Astrocyte of the cerebellum (primary cell): ENCODE results near the gene TBC1D7.

Experiments used
- DNase-seq: peaks from one replicate; pipeline ENCODE4 v3.0.0-alpha.2; 2011; ENCODE audit warnings: low read depth
- H3K4me3 ChIP-seq: 2 replicates; pipeline ENCODE4 v1.5.1; 2011; ENCODE audit warnings: mild to moderate bottlenecking, low read depth, low read length, moderate library complexity
- in situ Hi-C: cut with HindIII; loops from 2 replicates; pipeline ENCODE4 v1.10.0; 2017; ENCODE audit warnings: low sequenced_read_pairs
- TF ChIP-seq, protein P1 (sequence below): IDR thresholded peaks from 2 replicates; pipeline ENCODE4 v1.5.1; 2012; ENCODE audit warnings: low read length, low read depth, moderate library complexity, mild to moderate bottlenecking; ENCODE audit errors: missing control alignments

Gene TBC1D7

GRCh38 chr6:13272131-13273046, 55.9 kb downstream of the TBC1D7 start:
- in situ Hi-C loops: no loop called here
- DNase-seq: no peak
- TF ChIP-seq, protein P1, sequence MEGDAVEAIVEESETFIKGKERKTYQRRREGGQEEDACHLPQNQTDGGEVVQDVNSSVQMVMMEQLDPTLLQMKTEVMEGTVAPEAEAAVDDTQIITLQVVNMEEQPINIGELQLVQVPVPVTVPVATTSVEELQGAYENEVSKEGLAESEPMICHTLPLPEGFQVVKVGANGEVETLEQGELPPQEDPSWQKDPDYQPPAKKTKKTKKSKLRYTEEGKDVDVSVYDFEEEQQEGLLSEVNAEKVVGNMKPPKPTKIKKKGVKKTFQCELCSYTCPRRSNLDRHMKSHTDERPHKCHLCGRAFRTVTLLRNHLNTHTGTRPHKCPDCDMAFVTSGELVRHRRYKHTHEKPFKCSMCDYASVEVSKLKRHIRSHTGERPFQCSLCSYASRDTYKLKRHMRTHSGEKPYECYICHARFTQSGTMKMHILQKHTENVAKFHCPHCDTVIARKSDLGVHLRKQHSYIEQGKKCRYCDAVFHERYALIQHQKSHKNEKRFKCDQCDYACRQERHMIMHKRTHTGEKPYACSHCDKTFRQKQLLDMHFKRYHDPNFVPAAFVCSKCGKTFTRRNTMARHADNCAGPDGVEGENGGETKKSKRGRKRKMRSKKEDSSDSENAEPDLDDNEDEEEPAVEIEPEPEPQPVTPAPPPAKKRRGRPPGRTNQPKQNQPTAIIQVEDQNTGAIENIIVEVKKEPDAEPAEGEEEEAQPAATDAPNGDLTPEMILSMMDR: no peak
- no peak overlapping the region for H3K4me3 ChIP-seq

DNA sequence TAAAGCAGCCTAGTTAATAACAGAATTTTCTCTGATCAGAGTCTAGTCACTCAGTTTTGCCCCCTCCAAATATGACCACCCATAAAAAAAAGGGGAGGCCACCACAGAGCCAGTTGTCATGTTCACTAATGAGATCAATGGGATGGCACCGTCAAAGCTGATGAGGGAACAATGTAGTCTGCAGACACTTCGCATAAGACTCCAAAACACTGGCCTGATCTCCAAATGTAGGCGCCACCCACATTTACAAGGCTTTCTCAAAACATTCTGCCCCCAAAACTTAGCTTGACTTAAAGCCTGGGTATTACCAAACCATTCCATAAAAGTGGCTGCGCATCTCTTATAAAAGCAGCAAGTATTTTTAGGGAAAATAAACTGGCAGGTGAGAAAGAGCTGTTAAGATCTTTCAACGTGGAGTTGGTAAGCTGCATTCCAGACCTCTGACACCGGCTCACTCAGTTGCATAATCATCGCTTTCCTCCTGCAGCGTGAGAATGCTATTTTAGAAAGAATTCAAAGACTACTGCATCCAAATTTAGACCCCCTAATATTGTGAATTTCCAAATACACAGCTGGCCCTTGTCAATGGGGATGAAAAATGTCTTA, 59.3 kb downstream of the TBC1D7 start:
- no peak overlapping the region for H3K4me3 ChIP-seq
- TF ChIP-seq, protein P1: no peak
- in situ Hi-C loops: no loop called here
- DNase-seq: peak; percentile 52

- in situ Hi-C loops: no loop called here
- no peak for DNase-seq
- TF ChIP-seq, protein P1: no peak
- H3K4me3 ChIP-seq: no peak overlapping the region
Observed at GRCh38 chr6:13267142-13267651, 61.1 kb downstream of the TBC1D7 start.

DNA sequence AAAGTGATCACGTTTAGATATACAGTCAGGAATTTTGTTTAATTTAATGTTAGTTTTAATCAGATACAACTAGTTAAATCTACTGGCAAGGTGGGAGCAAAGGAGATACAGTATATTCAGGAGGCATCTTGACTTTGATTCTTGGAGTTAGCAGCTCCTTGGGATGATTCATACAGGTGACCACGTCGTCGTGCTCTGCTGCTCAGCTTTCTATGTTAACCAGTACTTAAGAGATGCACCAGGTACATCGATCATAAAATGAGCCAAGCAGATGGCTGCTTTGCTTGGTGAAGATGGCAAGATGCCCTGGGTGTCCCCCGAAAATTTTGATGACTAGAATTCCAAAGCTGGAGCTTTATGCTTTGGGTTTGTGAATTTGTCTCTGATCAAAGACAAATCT, 64.7 kb downstream of the TBC1D7 start:
- DNase-seq: no peak
- no peak overlapping the region for H3K4me3 ChIP-seq
- TF ChIP-seq, protein P1: no peak
- in situ Hi-C loops: no loop called here

- in situ Hi-C loops: no loop called here
- H3K4me3 ChIP-seq: no peak overlapping the region
- no peak for DNase-seq
- TF ChIP-seq, protein P1: no peak
Observed at GRCh38 chr6:13262302-13263230, 65.8 kb downstream of the TBC1D7 start.

DNA sequence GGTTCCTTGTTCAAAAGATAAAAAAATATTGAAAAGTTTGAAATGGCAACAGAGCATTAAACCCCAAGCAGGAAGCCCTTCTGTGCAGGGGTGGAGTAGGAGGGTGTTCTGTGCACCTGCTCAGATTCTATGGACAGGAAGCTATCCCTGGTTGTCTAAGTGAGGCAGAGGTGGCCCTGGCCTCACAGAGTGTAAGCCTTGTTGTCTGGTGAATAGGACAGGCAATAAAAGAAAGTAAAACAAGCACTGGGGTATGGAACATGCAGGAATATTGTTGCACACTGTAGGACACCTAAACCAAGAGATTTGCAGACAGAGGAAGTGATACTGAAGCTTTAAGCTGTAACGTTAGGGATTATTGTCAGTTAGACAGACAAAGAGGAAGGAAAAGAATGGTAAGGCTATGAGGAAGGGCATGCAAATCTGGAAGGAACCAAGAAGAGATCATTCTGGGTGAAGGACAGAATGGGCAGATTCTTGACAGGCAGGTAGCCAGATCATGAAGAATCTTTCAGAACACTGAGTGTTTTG, 66.8 kb downstream of the TBC1D7 start:
- DNase-seq: no peak
- H3K4me3 ChIP-seq: no peak overlapping the region
- in situ Hi-C loops: no loop called here
- TF ChIP-seq, protein P1: no peak
